22Rv1 (cell line): Measurements from ENCODE around the gene SNORC.

Source experiments
- H3K27ac ChIP-seq: fragments of 450-650 bp; 2 replicates; pipeline ENCODE4 v1.5.1; 2017
- CTCF ChIP-seq: fragments of 450-650 bp; IDR thresholded peaks from 2 replicates; pipeline ENCODE4 v1.5.1; 2017; ENCODE audit warnings: mild to moderate bottlenecking
- ZFX ChIP-seq: fragments of 450-650 bp; IDR thresholded peaks from 2 replicates; pipeline ENCODE4 v1.6.1; 2017; ENCODE audit warnings: antibody characterized with exemption, borderline replicate concordance

The SNORC gene

GRCh38 chr2:232869138-232870017 lies 686 bp upstream of the SNORC start:
- TF ChIP-seq ZFX = no peak
- no peak for TF ChIP-seq CTCF
- no peak overlapping the region for H3K27ac ChIP-seq

GRCh38 chr2:232870766-232871371 lies 805 bp downstream of the SNORC start:
- no peak for TF ChIP-seq ZFX
- TF ChIP-seq CTCF = no peak
- no peak overlapping the region for H3K27ac ChIP-seq

GRCh38 chr2:232871418-232871834 lies 1.4 kb downstream of the SNORC start:
- H3K27ac ChIP-seq = no peak overlapping the region
- TF ChIP-seq CTCF (no peak), ZFX (no peak)

- TF ChIP-seq CTCF (no peak), ZFX (no peak)
- no peak overlapping the region for H3K27ac ChIP-seq
Observed at GRCh38 chr2:232871835-232872736, 2.0 kb downstream of the SNORC start.

- no peak for TF ChIP-seq CTCF
- peak overlapping the region; percentile 77; the same call in 1 of the 2 replicates for H3K27ac ChIP-seq
Observed at GRCh38 chr2:232872826-232873225, 2.8 kb downstream of the SNORC start.

GRCh38 chr2:232873292-232873908 lies 3.3 kb downstream of the SNORC start:
- peak overlapping the region; percentile 77 for H3K27ac ChIP-seq
- no peak for TF ChIP-seq ZFX

- TF ChIP-seq CTCF = no peak
- TF ChIP-seq ZFX = no peak
- peak overlapping the region; percentile 77 for H3K27ac ChIP-seq
Observed at GRCh38 chr2:232873909-232874641, 4.0 kb downstream of the SNORC start.
